ENCODE data around the gene B4GALT2. TPM values are rescaled to one million over a fixed set of nuclear protein-coding genes. Genes with fewer than 3 reads are reported as not detected.

The B4GALT2 gene
- total RNA-seq, 1 experiment from 2014 or later: 76.4 TPM

GRCh38 chr1:43999455-43999854 lies 20.4 kb downstream of the B4GALT2 start:
- no peaks in the 10 kb centered on the region for H3K36me3 ChIP-seq (ENCODE audit: insufficient read depth, low read length, poor library complexity, severe bottlenecking)
- no peaks in the 10 kb centered on the region for H3K4me1 ChIP-seq (ENCODE audit: insufficient read depth, low read length, poor library complexity, severe bottlenecking)
- H3K27ac ChIP-seq (ENCODE audit: low read depth, low read length, poor library complexity, severe bottlenecking): no peak overlapping the region
- no peaks in the 10 kb centered on the region for H3K9me3 ChIP-seq (ENCODE audit: low read depth, low read length, poor library complexity, severe bottlenecking)
- H3K27me3 ChIP-seq (replicated peaks; ENCODE audit: insufficient read depth, low read depth, low read length, poor library complexity): no peaks in the 10 kb centered on the region
- BruUV-seq (replicated peaks): no TSS peak
- ChIA-PET CTCF (interaction anchor here (0.6 kb wide), 1 partner anchor 315 kb away, joined by 3 read pairs; no protein-coding TSS in a partner anchor), POLR2A (ENCODE audit: low non-redundant PET) (no interaction called here)
- H3K4me3 ChIP-seq (ENCODE audit: low read depth, low read length, poor library complexity, severe bottlenecking): no peak overlapping the region
- no peak for TF ChIP-seq CTCF (conservative IDR thresholded peaks at IDR 0.05; ENCODE audit: low read depth, low read length)
- TF ChIP-seq EZH2 (IDR thresholded peaks at IDR 0.05; ENCODE audit: borderline replicate concordance, low read depth, low read length, poor library complexity, severe bottlenecking): no peak
- no peak for DNase-seq (ENCODE audit: low spot score)
- intact Hi-C loops (cut with micrococcal nuclease; ENCODE audit: unreplicated experiment): no loop called here

- POLR2A ChIA-PET (ENCODE audit: low non-redundant PET): no interaction called here
- intact Hi-C loops (cut with micrococcal nuclease; ENCODE audit: unreplicated experiment): no loop called here
- CTCF ChIA-PET: no interaction called here
These were observed 21.2 kb downstream of the B4GALT2 start for GRCh38 chr1:44000122-44000665.

GRCh38 chr1:44002165-44002564 lies 23.2 kb downstream of the B4GALT2 start:
- intact Hi-C loops (cut with micrococcal nuclease; ENCODE audit: unreplicated experiment): no loop called here
- no peak overlapping the region for H3K4me3 ChIP-seq (ENCODE audit: low read depth, low read length, poor library complexity, severe bottlenecking)
- no peaks in the 10 kb centered on the region for H3K4me1 ChIP-seq (ENCODE audit: insufficient read depth, low read length, poor library complexity, severe bottlenecking)
- no peak overlapping the region for H3K27ac ChIP-seq (ENCODE audit: low read depth, low read length, poor library complexity, severe bottlenecking)
- POLR2A ChIA-PET (ENCODE audit: low non-redundant PET): no interaction called here
- no TSS peak for BruUV-seq (replicated peaks)
- DNase-seq (ENCODE audit: low spot score): no peak
- no peaks in the 10 kb centered on the region for H3K9me3 ChIP-seq (ENCODE audit: low read depth, low read length, poor library complexity, severe bottlenecking)
- H3K36me3 ChIP-seq (ENCODE audit: insufficient read depth, low read length, poor library complexity, severe bottlenecking): no peaks in the 10 kb centered on the region
- H3K27me3 ChIP-seq (replicated peaks; ENCODE audit: insufficient read depth, low read depth, low read length, poor library complexity): no peaks in the 10 kb centered on the region
- CTCF ChIA-PET: interaction anchor here (0.6 kb wide), 1 partner anchor 372 kb away, joined by 4 read pairs; no protein-coding TSS in a partner anchor
- no peak for TF ChIP-seq EZH2 (IDR thresholded peaks at IDR 0.05; ENCODE audit: borderline replicate concordance, low read depth, low read length, poor library complexity, severe bottlenecking)
- no peak for TF ChIP-seq CTCF (conservative IDR thresholded peaks at IDR 0.05; ENCODE audit: low read depth, low read length)

More at GRCh38 chr1:44000122-44000665, 21.2 kb downstream of the B4GALT2 start:
- Histone ChIP-seq H3K27ac (ENCODE audit: low read depth, low read length, poor library complexity, severe bottlenecking) (no peak overlapping the region), H3K4me1 (ENCODE audit: insufficient read depth, low read length, poor library complexity, severe bottlenecking) (no peaks in the 10 kb centered on the region), H3K27me3 (replicated peaks; ENCODE audit: insufficient read depth, low read depth, low read length, poor library complexity) (no peaks in the 10 kb centered on the region), H3K36me3 (ENCODE audit: insufficient read depth, low read length, poor library complexity, severe bottlenecking) (no peaks in the 10 kb centered on the region), H3K4me3 (ENCODE audit: low read depth, low read length, poor library complexity, severe bottlenecking) (no peak overlapping the region), H3K9me3 (ENCODE audit: low read depth, low read length, poor library complexity, severe bottlenecking) (no peaks in the 10 kb centered on the region)
- no TSS peak for BruUV-seq (replicated peaks)
- TF ChIP-seq CTCF (conservative IDR thresholded peaks at IDR 0.05; ENCODE audit: low read depth, low read length): no peak
- TF ChIP-seq EZH2 (IDR thresholded peaks at IDR 0.05; ENCODE audit: borderline replicate concordance, low read depth, low read length, poor library complexity, severe bottlenecking): no peak
- DNase-seq (ENCODE audit: low spot score): no peak
